RWPE2 (cell line): ENCODE results near the gene GPR68.

Experiments used
- ATAC-seq: fragments of 200-7000 bp; cut with Tn5 transposase; 3 replicates; pipeline ENCODE4 v1.9.1; 2021; ENCODE audit warnings: low read depth
- DNase-seq: peaks from one replicate; pipeline ENCODE4 v3.0.0-alpha.2; 2020; ENCODE audit warnings: low spot score
- H3K27ac ChIP-seq: fragments of 450-650 bp; 2 replicates; pipeline ENCODE4 v1.5.1; 2017; ENCODE audit warnings: mild to moderate bottlenecking; ENCODE audit not compliant: poor library complexity, severe bottlenecking
- H3K27me3 ChIP-seq: fragments of 250-450 bp; sonication (Bioruptor Pico); 2 replicates; pipeline ENCODE4 v1.5.1; 2021; ENCODE audit warnings: mild to moderate bottlenecking, moderate library complexity; ENCODE audit not compliant: insufficient read depth, poor library complexity, severe bottlenecking
- H3K36me3 ChIP-seq: fragments of 250-450 bp; sonication (Bioruptor Pico); 2 replicates; pipeline ENCODE4 v1.5.1; 2020; ENCODE audit warnings: low read depth, mild to moderate bottlenecking, moderate library complexity
- H3K4me1 ChIP-seq: fragments of 250-450 bp; sonication (Bioruptor Pico); 2 replicates; pipeline ENCODE4 v1.5.1; 2021; ENCODE audit warnings: mild to moderate bottlenecking, moderate library complexity; ENCODE audit not compliant: insufficient read depth, poor library complexity, severe bottlenecking
- H3K4me3 ChIP-seq: fragments of 250-450 bp; sonication (Bioruptor Pico); 2 replicates; pipeline ENCODE4 v1.5.1; 2021; ENCODE audit warnings: mild to moderate bottlenecking, moderate library complexity; ENCODE audit not compliant: severe bottlenecking
- H3K9me3 ChIP-seq: fragments of 250-450 bp; sonication (Bioruptor Pico); 2 replicates; pipeline ENCODE4 v1.5.1; 2021; ENCODE audit warnings: mild to moderate bottlenecking, moderate library complexity; ENCODE audit not compliant: severe bottlenecking
- TF ChIP-seq, protein P1 (sequence below): fragments of 450-650 bp; IDR thresholded peaks from one replicate; pipeline ENCODE4 v1.5.1; 2017; ENCODE audit warnings: mild to moderate bottlenecking, moderate library complexity; ENCODE audit not compliant: poor library complexity, severe bottlenecking

GPR68 gene

DNA sequence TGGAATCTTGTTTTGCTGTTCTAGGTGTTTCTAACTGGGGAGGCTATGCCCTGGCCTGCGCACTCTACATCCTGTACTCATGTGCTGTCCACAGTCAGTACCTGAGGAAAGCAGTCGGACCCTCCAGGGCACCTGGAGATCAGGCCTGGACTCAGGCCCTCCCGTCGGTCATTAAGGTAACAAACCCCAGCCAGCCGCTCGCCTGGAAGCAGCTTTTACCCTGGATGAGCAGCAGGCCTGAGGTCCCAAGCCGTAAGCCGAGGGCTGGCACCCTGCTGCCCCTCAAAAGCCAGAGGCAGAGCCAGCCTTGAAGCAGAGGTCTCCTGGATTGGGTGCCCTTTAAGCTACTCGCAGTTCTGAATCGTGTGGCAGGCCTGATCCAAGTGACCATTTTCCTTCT is 29.1 kb downstream of the GPR68 start:
- ATAC-seq (no peak), DNase-seq (no peak)
- H3K27me3 ChIP-seq, result no peaks in the 10 kb centered on the region
- no peaks in the 10 kb centered on the region for H3K9me3 ChIP-seq
- peaks cover 6% of the 10 kb centered on the region; the same call in 1 of the 2 replicates for H3K36me3 ChIP-seq
- TF ChIP-seq, protein P1, sequence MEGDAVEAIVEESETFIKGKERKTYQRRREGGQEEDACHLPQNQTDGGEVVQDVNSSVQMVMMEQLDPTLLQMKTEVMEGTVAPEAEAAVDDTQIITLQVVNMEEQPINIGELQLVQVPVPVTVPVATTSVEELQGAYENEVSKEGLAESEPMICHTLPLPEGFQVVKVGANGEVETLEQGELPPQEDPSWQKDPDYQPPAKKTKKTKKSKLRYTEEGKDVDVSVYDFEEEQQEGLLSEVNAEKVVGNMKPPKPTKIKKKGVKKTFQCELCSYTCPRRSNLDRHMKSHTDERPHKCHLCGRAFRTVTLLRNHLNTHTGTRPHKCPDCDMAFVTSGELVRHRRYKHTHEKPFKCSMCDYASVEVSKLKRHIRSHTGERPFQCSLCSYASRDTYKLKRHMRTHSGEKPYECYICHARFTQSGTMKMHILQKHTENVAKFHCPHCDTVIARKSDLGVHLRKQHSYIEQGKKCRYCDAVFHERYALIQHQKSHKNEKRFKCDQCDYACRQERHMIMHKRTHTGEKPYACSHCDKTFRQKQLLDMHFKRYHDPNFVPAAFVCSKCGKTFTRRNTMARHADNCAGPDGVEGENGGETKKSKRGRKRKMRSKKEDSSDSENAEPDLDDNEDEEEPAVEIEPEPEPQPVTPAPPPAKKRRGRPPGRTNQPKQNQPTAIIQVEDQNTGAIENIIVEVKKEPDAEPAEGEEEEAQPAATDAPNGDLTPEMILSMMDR, result no peak
- no peak overlapping the region for H3K4me3 ChIP-seq
- H3K27ac ChIP-seq, result no peak overlapping the region
- no peaks in the 10 kb centered on the region for H3K4me1 ChIP-seq

DNA sequence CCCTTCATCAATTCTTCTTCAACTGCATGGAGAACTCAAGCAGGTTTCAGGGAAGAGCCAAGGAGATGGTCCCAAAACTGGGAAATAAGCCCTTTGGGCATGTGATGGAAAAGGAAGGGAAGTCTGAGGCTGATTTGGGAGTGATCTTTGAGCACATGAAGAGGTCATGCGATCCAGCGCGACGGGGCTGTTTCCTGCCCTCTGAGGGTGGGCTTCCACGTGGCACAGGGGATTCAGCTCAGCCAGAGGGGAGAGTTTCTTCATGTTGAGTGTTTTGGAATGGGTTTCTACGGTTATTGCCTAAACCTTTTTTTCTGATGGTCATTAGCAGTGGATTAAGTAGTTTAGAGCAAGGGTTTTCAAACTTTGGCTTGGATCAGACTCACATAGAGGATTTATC is 30.2 kb downstream of the GPR68 start:
- peaks cover 6% of the 10 kb centered on the region; the same call in 1 of the 2 replicates for H3K36me3 ChIP-seq
- TF ChIP-seq, protein P1, result no peak
- ATAC-seq (no peak), DNase-seq (no peak)
- no peaks in the 10 kb centered on the region for H3K27me3 ChIP-seq
- no peaks in the 10 kb centered on the region for H3K4me1 ChIP-seq
- H3K9me3 ChIP-seq, result no peaks in the 10 kb centered on the region
- H3K27ac ChIP-seq, result no peak overlapping the region
- H3K4me3 ChIP-seq, result no peak overlapping the region

DNA sequence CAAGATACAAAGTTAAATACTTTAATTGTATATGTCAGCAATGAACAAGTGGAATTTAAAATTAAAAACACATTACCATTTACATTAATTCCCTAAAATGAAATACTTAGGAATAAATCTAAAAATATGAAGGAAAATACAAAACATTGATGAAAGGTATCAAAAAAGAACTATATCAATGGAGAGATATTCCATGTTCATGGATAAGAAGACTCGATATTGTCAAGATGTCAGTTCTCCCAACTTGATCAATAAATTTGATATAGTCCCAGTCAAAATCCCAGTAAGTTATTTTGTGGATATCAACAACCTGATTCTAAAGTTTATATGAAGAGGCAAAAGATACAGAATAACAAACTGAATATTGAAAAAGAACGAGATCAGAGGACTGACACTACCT is 33.5 kb downstream of the GPR68 start:
- no peak for DNase-seq

DNA sequence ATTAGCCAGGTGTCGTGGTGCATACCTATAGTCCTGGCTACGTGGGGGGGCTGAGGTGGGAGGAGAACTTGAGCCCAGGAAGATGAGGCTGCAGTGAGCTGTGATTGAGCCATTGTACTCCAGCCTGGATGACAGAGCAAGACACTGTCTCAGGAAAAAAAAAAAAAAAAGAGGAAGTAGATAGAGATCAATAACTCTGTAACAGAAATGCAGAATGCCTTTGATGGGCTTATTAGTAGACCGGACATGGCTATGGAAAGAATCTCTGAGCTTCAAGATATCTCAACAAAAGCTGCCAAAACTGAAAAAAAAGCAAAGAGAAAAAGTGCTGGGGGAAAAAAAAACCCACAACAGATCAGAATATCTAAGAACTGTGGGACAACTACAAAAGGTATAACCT is 37.5 kb downstream of the GPR68 start:
- DNase-seq, result no peak
- H3K4me3 ChIP-seq, result no peak overlapping the region
- peaks cover 14% of the 10 kb centered on the region for H3K36me3 ChIP-seq
- H3K27me3 ChIP-seq, result no peaks in the 10 kb centered on the region
- no peaks in the 10 kb centered on the region for H3K9me3 ChIP-seq
- H3K4me1 ChIP-seq, result no peaks in the 10 kb centered on the region
- H3K27ac ChIP-seq, result no peak overlapping the region
- ATAC-seq, result no peak
- TF ChIP-seq, protein P1, result no peak

More for the DNA sequence above, 33.5 kb downstream of the GPR68 start:
- Histone ChIP-seq H3K4me1 (no peaks in the 10 kb centered on the region), H3K4me3 (no peak overlapping the region), H3K27me3 (no peaks in the 10 kb centered on the region), H3K36me3 (peaks cover 13% of the 10 kb centered on the region; the same call in 1 of the 2 replicates), H3K27ac (no peak overlapping the region), H3K9me3 (no peaks in the 10 kb centered on the region)
- ATAC-seq, result no peak
- TF ChIP-seq, protein P1, result no peak

DNA sequence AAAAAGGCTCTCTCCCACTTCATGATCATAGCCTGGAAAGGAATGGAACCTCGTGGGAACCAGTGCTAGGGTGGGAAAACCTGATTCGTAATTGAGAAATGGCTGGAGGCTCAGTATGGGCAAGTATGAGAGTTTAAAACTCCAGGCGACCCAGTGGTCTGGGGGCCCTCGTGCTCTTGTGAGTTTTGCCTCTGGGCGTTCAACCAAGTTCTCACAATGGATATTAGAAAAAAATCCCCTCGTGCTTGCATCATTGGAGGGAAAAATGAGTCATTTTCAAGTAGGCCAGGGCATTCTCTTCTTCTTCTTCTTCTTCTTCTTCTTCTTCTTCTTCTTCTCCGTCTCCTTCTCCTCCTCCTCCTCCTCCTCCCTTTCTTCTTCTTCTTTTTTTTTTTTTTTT is 39.0 kb downstream of the GPR68 start:
- ATAC-seq (no peak), DNase-seq (no peak)
- Histone ChIP-seq H3K4me3 (no peak overlapping the region), H3K27ac (no peak overlapping the region), H3K36me3 (peaks cover 25% of the 10 kb centered on the region), H3K9me3 (no peaks in the 10 kb centered on the region), H3K27me3 (no peaks in the 10 kb centered on the region), H3K4me1 (no peaks in the 10 kb centered on the region)
- TF ChIP-seq, protein P1, result no peak
